Daoy (cell line): Measurements from ENCODE around the gene PKLR. TPM values are rescaled to one million over a fixed set of nuclear protein-coding genes. Genes with fewer than 3 reads are reported as not detected.
A peak's percentile ranks its signal among the peaks of the same experiment; 100 is the strongest.
"Not testable (repeated sequence)": the region's sequence is repeated elsewhere in the genome, so short reads cannot be mapped to it uniquely, and the experiment has no call there.

ENCODE experiments used
- DNase-seq: peaks from one replicate; pipeline ENCODE4 v3.0.0-alpha.2; 2015; ENCODE audit warnings: low read depth
- total RNA-seq: library from RNA; depleted of rRNA; stranded (reverse); fragments of >200 nt; shearing (Covaris generic); gene quantifications from 2 replicates; pipeline ENCODE4 v1.2.3, GENCODE V29; 2014; rRNA removed

The PKLR gene
- total RNA-seq, 1 experiment from 2014 or later = not detected

DNA sequence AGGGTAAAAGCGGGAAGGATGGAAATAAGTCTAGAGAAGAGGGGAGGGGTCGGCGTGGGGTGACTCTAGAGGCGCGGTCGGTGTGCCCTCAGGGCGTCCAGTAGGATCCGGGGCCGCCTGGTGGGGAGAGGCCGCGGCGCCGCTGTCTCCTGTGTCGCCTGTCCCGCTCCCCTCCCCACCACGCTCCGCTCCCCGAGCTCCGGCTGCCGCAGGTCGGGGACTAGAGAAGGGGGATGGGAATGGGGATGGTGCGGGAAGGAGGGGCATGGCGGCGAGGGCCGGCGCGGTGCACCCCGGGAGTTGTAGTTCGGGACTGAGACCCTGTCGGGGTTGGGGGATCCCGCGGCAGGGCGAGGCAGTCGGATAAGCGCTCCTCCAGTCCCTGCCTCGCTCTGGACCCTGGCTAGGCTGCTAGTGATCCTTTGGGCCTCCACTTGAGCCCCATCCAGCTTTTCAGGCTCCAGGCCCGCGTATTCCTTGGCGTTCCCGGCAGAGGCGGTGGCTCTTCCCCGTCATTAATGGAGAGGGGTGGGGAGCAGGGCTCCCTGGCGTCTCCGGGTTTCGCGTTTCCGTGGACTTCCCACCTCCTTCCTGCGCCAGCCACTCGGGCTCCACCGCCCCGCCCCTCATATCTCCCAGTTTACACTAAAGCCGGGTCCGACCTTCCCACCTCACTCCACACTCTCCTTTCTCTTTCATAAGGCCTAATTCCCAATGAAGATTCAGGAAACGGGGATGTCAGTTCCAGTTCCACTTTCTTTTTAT is 45.8 kb downstream of the PKLR start, which contains the start of gene ENTREP3:
Gene ENTREP3, minus strand, starts transcription at position 241 of the 765 bp plus-strand sequence. CDS start 606 bp downstream, outside the sequence.
- DNase-seq = peak; percentile 88

DNA sequence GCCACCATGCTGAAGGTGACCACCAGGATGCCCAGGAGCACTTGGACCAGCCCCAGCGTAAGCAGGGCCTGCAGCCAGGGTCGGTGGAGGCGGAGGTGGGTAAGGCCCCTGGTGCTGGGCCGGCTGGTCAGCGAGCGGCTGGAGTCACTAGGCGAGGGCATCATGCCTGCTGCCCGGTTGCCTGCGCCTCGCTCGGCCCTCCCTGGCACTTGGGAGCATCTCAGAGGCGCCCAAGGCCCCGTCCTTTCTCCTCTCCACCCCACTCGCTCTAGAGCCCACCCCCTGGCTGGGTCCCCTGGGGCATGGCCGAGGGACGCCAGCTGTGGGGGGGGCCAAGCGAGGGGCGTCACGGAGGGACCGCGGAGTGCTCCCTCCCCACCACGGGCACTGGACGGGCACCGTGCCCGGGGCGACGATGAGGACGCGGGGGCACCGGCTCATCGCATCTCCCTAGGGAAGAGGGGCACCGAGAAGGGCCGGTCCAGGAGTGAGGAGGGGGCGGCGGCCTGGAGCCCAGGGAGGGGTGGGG is 46.5 kb downstream of the PKLR start:
- DNase-seq = no peak

DNA sequence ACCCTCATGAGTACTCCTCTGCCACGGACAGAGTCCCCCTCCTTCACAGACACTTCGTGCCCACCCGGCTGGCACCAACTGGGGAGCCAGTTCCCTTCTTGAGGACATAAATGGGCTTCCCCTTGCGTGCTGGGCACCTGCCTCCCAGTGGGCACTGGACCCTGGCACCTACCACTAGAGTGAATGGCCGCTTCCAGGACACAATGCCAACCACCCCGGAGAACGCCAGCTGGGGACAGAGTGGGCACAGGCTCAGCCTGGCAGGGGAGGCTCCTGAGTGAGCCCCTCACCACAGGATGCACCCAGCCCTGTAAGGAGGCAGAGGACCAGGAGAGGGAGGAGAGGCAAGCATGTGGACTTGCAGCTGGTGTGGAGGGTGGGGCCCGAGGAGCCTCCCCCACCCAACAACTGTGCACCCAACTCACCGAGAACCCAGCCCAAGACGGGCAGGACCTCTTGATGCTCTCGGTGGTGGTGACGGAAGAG is 47.0 kb downstream of the PKLR start:
- DNase-seq = no peak

DNA sequence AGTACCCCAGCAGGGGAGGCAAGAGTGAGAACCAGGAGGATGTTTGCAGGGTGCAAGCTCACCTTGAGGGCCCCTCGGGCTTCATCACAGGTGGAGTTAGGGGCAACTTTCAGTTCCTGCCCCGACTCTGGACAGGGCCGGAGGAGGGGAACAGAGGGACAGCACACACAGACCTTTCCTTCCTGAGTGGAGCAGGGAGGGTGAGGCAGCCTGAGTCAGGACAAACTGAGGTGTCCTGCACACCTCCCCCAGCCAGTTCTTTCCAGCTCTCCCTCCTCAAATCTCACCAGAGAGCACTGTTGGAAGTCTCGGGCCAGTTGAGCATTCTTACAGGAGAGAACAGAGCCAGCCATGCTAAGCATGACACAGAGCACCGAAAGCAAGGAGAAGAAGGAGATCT is 47.4 kb downstream of the PKLR start:
- DNase-seq = no peak

DNA sequence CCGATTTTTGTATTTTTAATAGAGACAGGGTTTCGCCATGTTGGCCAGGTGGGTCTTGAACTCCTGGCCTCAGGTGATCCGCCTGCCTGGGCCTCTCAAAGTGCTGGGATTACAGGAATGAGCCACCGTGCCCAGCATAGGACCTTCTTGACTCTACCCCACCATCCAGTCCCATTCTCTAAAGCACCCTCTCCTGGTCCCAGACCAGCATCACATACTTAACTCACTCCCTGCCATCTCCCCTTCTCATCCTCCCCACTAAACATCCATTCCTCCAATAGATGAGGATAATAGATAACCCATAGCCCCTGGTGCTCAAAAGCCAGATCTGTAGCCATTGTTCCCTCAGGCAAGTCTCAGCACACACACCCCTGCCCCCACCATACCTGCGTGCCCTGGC is 48.0 kb downstream of the PKLR start:
- no peak for DNase-seq

DNA sequence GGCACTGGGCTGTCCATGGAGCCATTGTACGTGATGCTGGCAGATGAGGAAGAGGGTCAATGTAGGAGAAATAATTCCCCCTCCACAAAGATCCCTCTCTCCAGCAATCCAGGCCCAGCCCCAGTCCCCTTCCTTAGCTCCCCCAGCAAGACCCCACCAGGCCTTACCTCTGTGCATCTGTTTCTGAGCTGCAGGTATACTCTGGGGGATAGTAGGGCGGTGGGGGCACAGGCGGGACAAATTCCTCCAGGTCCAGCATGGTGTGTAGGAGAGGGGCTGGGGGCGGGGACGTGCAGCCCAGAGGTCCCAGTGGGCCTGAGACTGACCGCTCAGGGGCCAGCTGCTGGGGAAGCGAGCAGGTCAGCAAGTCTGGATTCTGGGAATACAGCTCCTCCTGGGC is 49.7 kb downstream of the PKLR start:
- no peak for DNase-seq

DNA sequence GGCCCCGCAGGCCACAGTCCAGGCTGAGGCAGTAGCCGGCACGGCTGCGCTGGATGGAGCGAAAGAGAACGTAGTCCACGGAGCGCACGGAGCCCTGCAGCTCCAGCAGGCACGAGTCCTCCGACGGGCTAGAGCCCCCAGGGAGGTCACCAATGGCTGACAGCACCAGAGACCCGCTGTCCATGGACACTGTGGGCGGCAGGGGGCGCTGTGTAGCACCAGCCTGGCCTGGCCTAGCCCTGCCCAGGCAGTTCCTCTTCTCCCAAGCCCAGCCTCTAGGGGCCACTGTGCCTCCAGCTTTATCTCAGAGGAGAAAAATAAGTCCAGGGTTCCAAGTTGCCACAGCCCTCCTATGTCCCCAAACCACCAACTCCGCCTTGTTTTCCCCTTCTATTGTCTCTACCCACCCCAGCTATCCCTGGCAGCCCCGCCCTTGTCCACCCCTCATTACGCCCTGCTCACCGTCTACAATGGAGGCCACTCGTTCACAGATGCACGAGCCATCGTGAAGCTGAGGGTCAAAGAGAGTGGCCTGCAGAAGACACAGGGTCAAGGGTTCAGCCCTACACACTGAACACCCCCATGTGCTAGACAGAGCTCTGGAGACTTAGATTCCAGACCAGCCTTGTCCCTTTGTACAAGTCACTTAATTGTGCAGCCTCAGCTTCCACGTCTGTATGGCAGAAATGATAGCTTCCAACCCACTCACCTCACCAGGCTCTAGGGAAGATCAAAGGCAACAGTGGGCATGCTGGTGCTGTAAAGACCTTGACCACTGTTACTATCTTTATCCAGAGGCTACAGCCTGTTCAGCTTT is 50.4 kb downstream of the PKLR start:
- DNase-seq = peak; percentile 94

DNA sequence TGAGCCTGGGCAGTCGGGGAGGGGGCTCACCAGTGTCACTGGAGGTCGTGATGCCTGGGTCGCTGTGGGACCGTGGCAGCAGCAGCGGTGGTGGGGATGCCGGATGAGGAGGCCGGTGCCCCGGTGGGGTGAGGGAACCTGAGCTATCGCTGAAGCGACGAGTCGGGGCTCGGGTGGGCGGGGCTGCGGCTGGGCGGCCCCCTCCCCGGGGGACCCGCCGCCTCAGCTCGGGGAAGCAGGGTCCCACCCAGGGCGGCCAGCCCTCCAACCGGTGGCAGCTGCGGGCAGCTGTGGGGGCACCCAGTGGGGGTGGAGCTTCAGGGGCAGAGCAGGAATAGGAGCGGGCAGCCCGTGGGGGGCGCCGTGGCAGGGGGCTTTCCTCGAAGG is 51.0 kb downstream of the PKLR start:
- DNase-seq = no peak

DNA sequence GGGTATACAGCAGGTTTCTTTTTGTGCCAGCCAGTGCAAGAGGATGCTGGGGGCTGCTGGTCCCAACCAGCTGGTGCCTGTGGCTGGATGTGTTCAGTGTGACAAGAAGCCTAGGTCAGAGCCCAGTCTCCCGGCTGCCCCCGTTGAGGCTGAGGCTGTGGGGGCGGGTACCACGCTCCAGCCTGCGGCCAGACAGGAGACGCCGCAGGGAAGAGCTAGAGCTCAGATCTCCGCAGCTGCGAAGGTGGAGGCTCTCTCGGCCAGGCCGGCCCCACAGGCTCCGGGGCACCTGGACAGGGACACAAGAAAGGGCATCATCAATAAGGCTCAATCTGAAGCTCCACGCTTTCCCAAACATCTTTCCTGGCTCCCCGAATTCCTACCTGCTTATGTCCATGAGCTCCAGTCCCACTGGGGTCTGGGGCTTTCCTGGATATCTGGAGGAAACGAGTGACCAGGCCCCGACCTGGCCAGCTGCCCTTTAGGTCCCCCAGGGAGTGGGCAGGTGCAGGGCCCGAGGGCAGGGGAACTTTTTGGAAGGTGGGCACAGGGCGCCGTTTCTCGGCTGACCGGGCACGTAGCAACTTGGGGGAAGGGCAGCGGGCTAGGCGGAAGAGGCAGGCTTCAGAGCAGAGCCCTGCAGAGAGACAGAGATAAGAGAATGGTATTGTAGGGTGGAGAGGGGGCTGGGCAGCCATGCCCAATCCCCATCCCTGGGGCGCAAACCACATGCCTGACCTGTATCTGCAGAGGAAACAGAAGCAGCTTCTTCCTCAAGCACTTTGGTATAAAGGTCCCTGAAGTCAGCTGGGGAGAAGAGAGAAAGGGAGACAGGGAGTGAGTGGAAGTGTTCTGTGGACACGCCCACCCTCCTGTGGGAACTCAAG is 53.3 kb downstream of the PKLR start:
- DNase-seq = no peak

DNA sequence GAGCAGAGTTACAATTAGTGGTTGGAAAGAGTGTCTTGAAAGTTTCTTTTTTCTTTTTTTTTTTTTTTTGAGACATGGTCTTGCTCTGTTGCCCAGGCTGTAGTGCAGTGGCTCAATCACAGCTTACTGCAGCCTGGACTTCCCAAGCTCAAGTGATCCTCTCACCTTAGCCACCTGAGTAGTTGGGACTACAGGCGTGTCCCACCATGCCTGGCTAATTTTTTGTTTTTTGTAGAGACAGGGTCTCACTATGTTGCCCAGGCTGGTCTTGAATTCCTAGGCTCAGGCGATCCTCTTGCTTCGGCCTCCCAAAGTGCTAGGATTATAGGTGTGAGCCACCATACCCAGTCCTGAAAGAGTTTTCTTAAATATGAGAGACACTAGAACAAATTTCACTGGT is 54.4 kb downstream of the PKLR start:
- DNase-seq = not testable (repeated sequence)

DNA sequence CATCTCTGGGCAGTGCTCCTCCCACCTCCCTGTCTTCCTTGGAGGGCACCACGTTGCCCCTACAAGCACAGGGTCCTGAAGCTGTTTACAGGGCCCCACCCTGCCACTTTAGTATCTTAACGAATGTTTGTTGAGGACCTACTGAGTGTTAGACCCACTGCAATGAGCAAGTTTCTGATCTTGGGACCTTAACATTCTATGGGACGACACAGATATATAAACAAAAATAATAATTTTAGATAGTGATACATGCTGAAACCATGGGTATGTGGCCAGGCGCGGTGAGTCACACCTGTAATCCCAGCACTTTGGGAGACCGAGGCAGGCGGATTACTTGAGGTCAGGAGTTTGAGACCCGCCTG is 56.1 kb downstream of the PKLR start:
- DNase-seq = no peak

DNA sequence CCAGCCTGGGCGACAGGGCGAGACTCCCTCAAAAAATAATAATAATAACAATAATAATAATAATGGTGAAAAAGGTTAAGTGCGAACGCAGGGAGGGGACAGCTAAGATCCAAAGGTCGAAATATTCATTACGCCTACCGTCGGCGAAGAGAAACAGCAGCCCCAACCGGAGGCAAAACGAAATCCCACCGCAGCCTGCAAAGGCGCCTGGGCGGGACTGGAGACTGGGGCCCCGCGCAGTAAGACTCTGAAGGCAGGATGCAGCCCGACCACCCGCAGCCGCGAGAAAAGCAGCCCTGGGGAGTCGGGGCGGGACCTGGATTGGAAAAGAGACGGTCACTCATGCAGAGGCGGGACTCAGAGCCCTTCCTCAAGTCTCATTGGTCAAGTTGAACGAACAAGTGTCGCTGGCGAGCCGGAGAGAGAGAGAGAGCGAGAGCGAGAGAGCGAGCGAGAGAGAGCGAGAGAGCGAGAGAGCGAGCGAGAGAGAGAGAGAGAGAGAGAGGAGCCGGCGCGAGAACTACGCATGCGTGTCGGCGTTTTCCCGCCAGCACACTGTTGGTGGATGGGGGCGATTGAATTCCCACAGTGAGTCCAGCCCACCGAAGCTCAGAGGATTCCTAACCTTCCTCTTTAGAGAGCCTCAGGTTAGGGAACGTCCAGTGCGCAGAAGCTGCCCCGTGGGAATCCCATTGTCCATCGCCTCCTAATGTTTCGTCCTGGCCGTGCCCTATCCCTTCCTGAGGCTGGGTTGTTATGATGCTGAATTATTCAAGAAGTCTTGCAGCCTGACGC is 56.7 kb downstream of the PKLR start:
- DNase-seq = peak; percentile 99

DNA sequence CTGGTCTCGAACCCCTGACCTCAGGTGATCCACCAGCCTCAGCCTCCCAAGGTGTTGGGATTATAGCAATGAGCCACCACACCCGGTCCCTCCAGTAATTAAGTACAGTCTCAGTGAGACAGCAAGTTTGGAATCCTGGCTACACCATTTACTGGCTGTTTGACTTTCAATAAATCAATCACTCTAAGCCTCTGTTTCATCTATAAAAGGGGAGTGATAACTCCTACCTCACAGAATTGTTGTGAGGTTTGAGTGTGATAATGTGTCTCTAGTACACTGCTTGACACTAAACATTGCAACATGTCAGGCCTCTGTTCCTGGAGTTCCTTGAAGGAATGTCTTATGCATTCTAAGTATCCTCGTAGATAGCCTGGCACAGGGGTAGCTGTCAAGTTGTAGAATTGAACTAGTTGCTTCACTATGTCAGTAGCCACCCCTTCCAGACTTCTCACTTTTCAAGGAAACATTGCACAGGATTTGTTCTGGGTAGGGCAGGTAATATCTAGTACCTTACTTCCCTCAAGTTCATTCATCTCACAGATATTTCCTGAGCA is 58.4 kb downstream of the PKLR start:
- no peak for DNase-seq

DNA sequence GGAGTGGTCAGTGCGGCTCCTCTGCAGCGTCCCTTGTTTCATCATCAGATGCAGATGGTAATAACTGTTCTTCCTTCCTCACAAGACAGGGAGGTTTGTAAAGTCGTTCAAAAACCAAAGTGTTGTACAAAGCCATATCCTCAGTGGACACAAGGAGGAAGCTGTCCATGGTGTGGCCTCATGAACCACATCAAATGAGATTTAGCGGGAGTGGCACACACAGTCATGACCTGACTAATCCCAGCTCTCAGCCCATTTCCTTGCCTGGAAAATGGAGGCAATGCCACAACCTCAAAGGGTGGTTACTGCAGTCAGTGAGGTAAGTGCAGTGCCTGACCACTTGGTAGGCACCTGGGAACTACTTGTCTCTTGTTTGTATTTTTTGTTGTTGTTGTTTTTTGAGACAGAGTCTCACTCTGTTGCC is 59.4 kb downstream of the PKLR start:
- no peak for DNase-seq

DNA sequence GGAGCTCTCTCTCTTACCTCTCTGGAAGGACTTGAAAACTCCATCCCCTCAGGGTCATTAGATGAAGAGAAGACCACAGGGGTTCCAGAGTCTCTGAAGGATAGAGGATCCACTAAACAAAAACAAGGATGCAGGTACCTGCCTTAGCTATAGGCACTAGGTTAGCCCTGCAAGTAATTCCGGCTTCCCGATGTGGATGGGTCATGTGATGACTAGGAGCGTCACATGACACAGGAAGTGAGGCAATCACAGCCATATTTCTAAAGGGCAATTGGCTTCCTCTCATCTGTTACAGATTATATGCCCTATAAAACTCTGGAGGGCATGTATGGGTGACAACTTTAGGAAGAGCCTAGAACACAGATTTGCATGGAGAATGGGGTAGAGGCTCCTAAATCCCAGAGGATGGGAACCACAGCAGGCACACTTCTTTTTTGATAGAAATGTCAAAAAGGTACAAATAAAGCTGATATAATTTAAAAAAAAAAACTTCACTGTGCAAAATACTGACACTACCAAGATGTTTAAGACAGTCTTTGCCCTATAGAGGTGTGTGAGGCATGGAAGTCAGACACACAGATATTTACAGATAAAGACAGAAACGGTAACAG is 60.1 kb downstream of the PKLR start:
- DNase-seq = peak; percentile 81

Other genes starting within 250 kb of the PKLR start
- gene EFNA4, start 237.7 kb downstream of the PKLR start, total RNA-seq = 10.6 and 16.7 TPM in 2 replicates
- gene EFNA3, start 222.6 kb downstream of the PKLR start, total RNA-seq = 1.1 and 2.4 TPM in 2 replicates
- gene EFNA1, start 173.6 kb downstream of the PKLR start, total RNA-seq = 24.6 and 34.5 TPM in 2 replicates
- gene SLC50A1, start 165.6 kb downstream of the PKLR start, total RNA-seq = 14.9 and 28.7 TPM in 2 replicates
- 5.0 and 66.4 TPM in 2 replicates for gene DPM3, start 160.9 kb downstream of the PKLR start, total RNA-seq
- gene KRTCAP2, start 128.1 kb downstream of the PKLR start, total RNA-seq = 123 and 131 TPM in 2 replicates
- 0.63 and 1.9 TPM in 2 replicates for gene TRIM46, start 127.6 kb downstream of the PKLR start, total RNA-seq
- gene THBS3, start 93.5 kb downstream of the PKLR start, total RNA-seq = 2.9 and 3.2 TPM in 2 replicates
- 81.3 and 96.7 TPM in 2 replicates for gene MTX1, start 92.7 kb downstream of the PKLR start, total RNA-seq
- gene ENTREP3, start 46.0 kb downstream of the PKLR start, total RNA-seq = 1.6 and 2.7 TPM in 2 replicates
- 42.1 and 43.4 TPM in 2 replicates for gene SCAMP3, start 39.1 kb downstream of the PKLR start, total RNA-seq
- 11.5 and 15.1 TPM in 2 replicates for gene CLK2, start 27.9 kb downstream of the PKLR start, total RNA-seq
- 0.11 and 0.65 TPM in 2 replicates for gene HCN3, start 24.0 kb downstream of the PKLR start, total RNA-seq
- gene FDPS, start 7.4 kb upstream of the PKLR start, total RNA-seq = 219 and 227 TPM in 2 replicates
- 17.1 and 18.6 TPM in 2 replicates for gene RUSC1, start 19.5 kb upstream of the PKLR start, total RNA-seq